ENCODE results near the gene QRICH1. TPM values are rescaled to one million over a fixed set of nuclear protein-coding genes. Genes with fewer than 3 reads are reported as not detected.

QRICH1 gene
- total RNA-seq, 1 experiment from 2014 or later, result 80.0 TPM

DNA sequence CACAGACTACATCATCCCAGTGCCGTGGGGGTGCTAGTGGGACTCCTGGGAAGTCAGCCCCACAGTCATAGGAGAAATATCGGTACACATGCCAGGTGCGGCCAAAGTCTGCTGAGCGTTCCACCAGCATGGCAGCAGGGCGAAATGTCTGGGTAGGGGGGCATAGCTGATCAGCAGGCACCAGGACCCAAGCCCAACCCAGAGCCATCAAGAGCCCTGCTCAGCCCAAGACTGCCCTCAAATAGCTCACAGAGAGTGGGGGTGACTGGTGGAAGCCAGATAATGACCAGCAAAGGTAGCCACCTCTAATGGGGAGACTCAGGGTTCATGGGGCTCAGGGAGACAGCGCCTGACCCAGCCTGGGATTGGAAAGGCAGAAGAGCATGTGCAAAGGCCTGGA, 37.7 kb upstream of the QRICH1 start:
- H3K4me2 ChIP-seq (ENCODE audit: low read depth, low read length, poor library complexity, severe bottlenecking), result no peak overlapping the region
- DNase-seq, result no peak

DNA sequence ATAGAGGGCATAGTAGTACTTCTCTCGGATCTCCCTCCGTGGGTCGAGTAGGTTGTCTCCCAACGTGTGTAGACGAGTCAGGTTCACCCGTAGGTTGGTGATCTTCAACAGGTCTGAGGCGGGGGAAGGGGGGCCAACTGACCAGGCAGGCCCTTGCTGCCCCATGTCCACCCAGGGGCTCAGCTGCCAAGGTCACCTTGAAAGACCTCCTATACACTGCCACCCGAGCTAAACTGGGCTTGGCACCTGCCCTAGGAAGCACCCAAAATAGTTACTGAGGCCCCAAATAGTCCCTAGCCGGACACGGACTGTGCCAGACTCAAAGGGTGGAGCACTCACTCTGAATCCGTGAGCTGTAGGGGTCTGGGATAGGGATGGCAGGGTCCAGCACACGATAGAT, 37.2 kb upstream of the QRICH1 start:
- H3K36me3 ChIP-seq (ENCODE audit: insufficient read depth, low read length), result no peaks in the 10 kb centered on the region
- H3K9me3 ChIP-seq (ENCODE audit: low read length), result no peaks in the 10 kb centered on the region
- H3K79me2 ChIP-seq (ENCODE audit: low read length), result no peaks in the 10 kb centered on the region
- H2AFZ ChIP-seq (ENCODE audit: low read length), result no peak overlapping the region
- no peak overlapping the region for H3K4me2 ChIP-seq (ENCODE audit: low read depth, low read length, poor library complexity, severe bottlenecking)
- H3K9ac ChIP-seq (ENCODE audit: low read length), result no peak overlapping the region
- no peaks in the 10 kb centered on the region for H3K27me3 ChIP-seq (ENCODE audit: low read length)
- H3K4me1 ChIP-seq (ENCODE audit: low read length), result no peaks in the 10 kb centered on the region
- H3K9me2 ChIP-seq (replicated peaks; ENCODE audit: insufficient read depth, low read length), result no peaks in the 10 kb centered on the region
- H4K20me1 ChIP-seq (ENCODE audit: insufficient read depth, low read depth, low read length), result no peaks in the 10 kb centered on the region
- DNase-seq, result no peak
- no peak overlapping the region for H3K4me3 ChIP-seq (ENCODE audit: low read length)
- no peak overlapping the region for H3K27ac ChIP-seq (ENCODE audit: low read length)

More for the DNA sequence above, 37.7 kb upstream of the QRICH1 start:
- Histone ChIP-seq H2AFZ (ENCODE audit: low read length) (no peak overlapping the region), H3K4me3 (ENCODE audit: low read length) (no peak overlapping the region), H3K79me2 (ENCODE audit: low read length) (no peaks in the 10 kb centered on the region), H3K9me2 (replicated peaks; ENCODE audit: insufficient read depth, low read length) (no peaks in the 10 kb centered on the region), H3K9me3 (ENCODE audit: low read length) (no peaks in the 10 kb centered on the region), H3K36me3 (ENCODE audit: insufficient read depth, low read length) (no peaks in the 10 kb centered on the region), H3K4me1 (ENCODE audit: low read length) (no peaks in the 10 kb centered on the region), H3K27ac (ENCODE audit: low read length) (no peak overlapping the region), H3K9ac (ENCODE audit: low read length) (no peak overlapping the region), H3K27me3 (ENCODE audit: low read length) (no peaks in the 10 kb centered on the region), H4K20me1 (ENCODE audit: insufficient read depth, low read depth, low read length) (no peaks in the 10 kb centered on the region)

DNA sequence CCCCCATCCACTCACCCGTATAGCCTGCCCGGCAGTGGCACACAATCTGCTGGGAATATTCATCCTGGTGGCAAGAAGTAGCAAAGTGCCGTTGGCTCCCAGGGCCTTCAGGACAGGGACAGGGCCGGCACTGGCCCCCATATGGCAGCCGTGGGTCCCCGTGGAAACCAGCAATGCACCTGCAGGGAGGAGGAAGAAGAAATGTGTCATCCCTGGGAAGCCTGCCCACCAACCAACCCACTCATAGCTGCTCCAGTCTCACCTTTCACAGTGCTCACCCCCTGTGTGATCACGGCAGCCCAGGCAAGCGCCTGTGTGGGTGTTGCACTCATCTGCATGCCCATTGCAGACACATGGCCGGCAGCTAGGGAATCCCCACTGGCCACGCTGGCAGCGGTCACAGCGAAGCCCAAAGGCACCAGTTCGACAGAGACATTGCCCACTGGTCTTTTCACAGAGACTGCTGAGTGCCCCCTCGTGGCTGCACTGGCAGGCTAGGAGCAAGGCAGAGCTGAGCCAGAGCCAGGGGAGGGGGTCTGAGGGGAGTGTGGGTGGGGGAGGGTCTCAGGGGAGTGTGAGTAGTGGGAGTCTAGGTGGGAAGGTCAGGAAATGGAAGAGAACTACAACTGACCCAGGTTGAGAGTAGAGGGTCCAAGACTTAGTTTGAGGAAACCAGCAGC, 31.3 kb upstream of the QRICH1 start:
- Histone ChIP-seq H3K9me3 (ENCODE audit: low read length) (no peaks in the 10 kb centered on the region), H3K36me3 (ENCODE audit: insufficient read depth, low read length) (no peaks in the 10 kb centered on the region), H3K79me2 (ENCODE audit: low read length) (peaks cover 2% of the 10 kb centered on the region), H3K4me3 (ENCODE audit: low read length) (no peak overlapping the region), H3K27ac (ENCODE audit: low read length) (no peak overlapping the region), H4K20me1 (ENCODE audit: insufficient read depth, low read depth, low read length) (no peaks in the 10 kb centered on the region), H3K4me2 (ENCODE audit: low read depth, low read length, poor library complexity, severe bottlenecking) (no peak overlapping the region), H3K9ac (ENCODE audit: low read length) (no peak overlapping the region), H3K27me3 (ENCODE audit: low read length) (no peaks in the 10 kb centered on the region), H2AFZ (ENCODE audit: low read length) (0 out of 2 replicates have a peak overlapping the region, but pooled peaks have one; percentile 42), H3K9me2 (replicated peaks; ENCODE audit: insufficient read depth, low read length) (no peaks in the 10 kb centered on the region), H3K4me1 (ENCODE audit: low read length) (peaks cover 9% of the 10 kb centered on the region)
- peak; percentile 67 for DNase-seq

DNA sequence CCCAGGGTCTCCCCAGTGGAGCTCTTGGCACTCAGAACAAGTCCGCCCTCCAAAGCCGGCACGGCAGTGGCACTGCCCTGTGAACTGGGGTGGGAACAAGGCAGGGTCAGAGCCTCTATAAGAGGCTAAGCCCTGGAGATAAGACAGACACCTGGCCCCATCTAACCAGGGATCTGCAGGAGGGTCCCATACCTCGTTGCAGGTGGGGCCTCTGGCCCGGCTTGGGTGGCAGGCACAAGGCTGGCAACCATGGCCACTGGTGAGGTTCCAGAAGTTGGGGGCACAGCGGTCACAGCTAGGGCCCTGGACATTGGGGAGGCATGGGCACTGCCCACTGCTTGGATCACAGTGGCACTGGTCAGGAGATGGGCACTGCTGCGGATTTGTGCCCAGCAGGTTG, 30.3 kb upstream of the QRICH1 start:
- H4K20me1 ChIP-seq (ENCODE audit: insufficient read depth, low read depth, low read length), result peaks cover 5% of the 10 kb centered on the region; the same call in 1 of the 2 replicates
- H3K9me3 ChIP-seq (ENCODE audit: low read length), result no peaks in the 10 kb centered on the region
- no peak overlapping the region for H3K9ac ChIP-seq (ENCODE audit: low read length)
- no peak overlapping the region for H3K4me3 ChIP-seq (ENCODE audit: low read length)
- H3K36me3 ChIP-seq (ENCODE audit: insufficient read depth, low read length), result no peaks in the 10 kb centered on the region
- H3K9me2 ChIP-seq (replicated peaks; ENCODE audit: insufficient read depth, low read length), result no peaks in the 10 kb centered on the region
- peaks cover 16% of the 10 kb centered on the region for H3K4me1 ChIP-seq (ENCODE audit: low read length)
- H3K27ac ChIP-seq (ENCODE audit: low read length), result no peak overlapping the region
- H3K4me2 ChIP-seq (ENCODE audit: low read depth, low read length, poor library complexity, severe bottlenecking), result no peak overlapping the region
- no peak overlapping the region for H2AFZ ChIP-seq (ENCODE audit: low read length)
- peaks cover 11% of the 10 kb centered on the region for H3K79me2 ChIP-seq (ENCODE audit: low read length)
- no peaks in the 10 kb centered on the region for H3K27me3 ChIP-seq (ENCODE audit: low read length)
- DNase-seq, result no peak

DNA sequence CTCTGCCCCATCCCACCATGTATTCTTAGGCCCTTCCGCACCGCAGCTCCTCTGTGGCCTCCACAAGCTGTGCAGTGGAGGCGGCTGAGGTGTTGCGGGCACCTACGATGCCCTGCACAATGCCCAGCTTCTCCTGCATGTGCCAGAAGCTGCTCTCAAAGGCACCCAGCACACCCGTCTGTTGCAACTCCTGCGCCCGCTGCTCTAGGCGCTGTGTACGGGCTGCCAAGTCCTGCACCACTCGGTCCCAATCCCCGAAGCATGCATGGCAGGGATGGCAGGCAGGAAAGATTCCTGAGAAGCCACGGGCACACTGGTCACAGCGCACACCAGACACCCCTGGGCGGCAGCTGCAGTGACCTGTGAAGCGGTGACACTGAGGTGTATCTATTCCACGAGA, 29.8 kb upstream of the QRICH1 start:
- H3K4me3 ChIP-seq (ENCODE audit: low read length), result no peak overlapping the region
- H4K20me1 ChIP-seq (ENCODE audit: insufficient read depth, low read depth, low read length), result peaks cover 5% of the 10 kb centered on the region; the same call in 1 of the 2 replicates
- no peak overlapping the region for H3K4me2 ChIP-seq (ENCODE audit: low read depth, low read length, poor library complexity, severe bottlenecking)
- peaks cover 16% of the 10 kb centered on the region for H3K79me2 ChIP-seq (ENCODE audit: low read length)
- H3K27ac ChIP-seq (ENCODE audit: low read length), result no peak overlapping the region
- DNase-seq, result no peak
- peaks cover 3% of the 10 kb centered on the region; the same call in 1 of the 2 replicates for H3K36me3 ChIP-seq (ENCODE audit: insufficient read depth, low read length)
- peaks cover 21% of the 10 kb centered on the region for H3K4me1 ChIP-seq (ENCODE audit: low read length)
- no peaks in the 10 kb centered on the region for H3K9me2 ChIP-seq (replicated peaks; ENCODE audit: insufficient read depth, low read length)
- no peaks in the 10 kb centered on the region for H3K9me3 ChIP-seq (ENCODE audit: low read length)
- no peak overlapping the region for H3K9ac ChIP-seq (ENCODE audit: low read length)
- no peaks in the 10 kb centered on the region for H3K27me3 ChIP-seq (ENCODE audit: low read length)
- no peak overlapping the region for H2AFZ ChIP-seq (ENCODE audit: low read length)

DNA sequence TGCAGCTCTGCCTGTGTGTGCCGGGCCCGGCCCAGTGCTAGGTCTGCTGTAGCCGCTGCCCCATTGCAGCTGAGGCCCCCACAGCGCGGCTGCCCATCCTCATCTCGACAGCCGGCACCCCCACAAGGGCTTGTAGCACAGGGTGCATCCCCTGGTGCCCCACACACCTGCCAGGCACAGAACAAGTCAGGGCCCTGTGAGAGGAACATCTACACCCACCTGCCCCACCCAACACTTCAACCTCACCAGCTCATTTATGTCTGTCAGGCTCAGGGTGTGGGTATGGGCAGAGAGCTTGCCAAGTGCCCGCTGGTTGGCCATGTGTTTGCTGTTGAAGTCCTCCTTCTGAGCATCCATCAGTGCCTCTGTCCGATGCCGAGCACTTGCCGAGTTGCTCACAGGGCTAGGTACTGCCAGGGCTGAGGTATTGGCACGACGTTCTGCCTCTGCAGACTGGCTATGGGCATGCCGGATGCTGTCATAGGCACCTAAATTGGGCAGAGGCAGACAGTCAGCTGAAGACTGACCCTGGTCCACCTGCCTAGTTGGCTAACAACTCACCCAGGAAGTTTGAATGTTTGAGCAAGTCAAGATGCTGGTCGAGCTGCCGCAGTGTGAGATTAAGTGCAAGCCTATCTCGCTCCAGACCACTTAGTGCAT, 29.1 kb upstream of the QRICH1 start:
- Histone ChIP-seq H3K9me3 (ENCODE audit: low read length) (no peaks in the 10 kb centered on the region), H3K4me3 (ENCODE audit: low read length) (no peak overlapping the region), H3K27me3 (ENCODE audit: low read length) (no peaks in the 10 kb centered on the region), H3K4me2 (ENCODE audit: low read depth, low read length, poor library complexity, severe bottlenecking) (no peak overlapping the region), H3K9ac (ENCODE audit: low read length) (no peak overlapping the region), H3K36me3 (ENCODE audit: insufficient read depth, low read length) (peaks cover 6% of the 10 kb centered on the region; the same call in 1 of the 2 replicates), H3K4me1 (ENCODE audit: low read length) (peaks cover 22% of the 10 kb centered on the region), H3K79me2 (ENCODE audit: low read length) (peaks cover 19% of the 10 kb centered on the region), H3K9me2 (replicated peaks; ENCODE audit: insufficient read depth, low read length) (no peaks in the 10 kb centered on the region), H3K27ac (ENCODE audit: low read length) (no peak overlapping the region), H2AFZ (ENCODE audit: low read length) (no peak overlapping the region), H4K20me1 (ENCODE audit: insufficient read depth, low read depth, low read length) (peaks cover 5% of the 10 kb centered on the region; the same call in 1 of the 2 replicates)
- no peak for DNase-seq

DNA sequence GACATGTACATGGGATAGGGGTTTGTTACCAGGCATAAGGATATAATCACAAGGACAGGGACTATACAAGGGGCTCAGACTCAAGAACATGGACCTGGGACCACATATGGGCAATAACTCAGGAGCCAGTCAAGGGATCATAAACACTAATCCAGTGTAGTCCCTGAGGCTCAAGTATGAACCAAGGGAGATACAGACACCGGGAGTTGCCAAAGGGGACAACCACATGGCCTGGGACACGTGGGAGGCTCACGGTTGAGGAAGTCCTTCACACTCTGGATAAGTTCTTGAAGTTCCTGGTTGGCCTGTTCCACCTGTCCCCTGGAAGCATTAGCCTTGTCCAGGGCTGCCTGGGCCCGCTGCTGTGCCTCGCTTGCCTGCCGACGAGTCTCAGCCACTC, 28.6 kb upstream of the QRICH1 start:
- H2AFZ ChIP-seq (ENCODE audit: low read length), result no peak overlapping the region
- peaks cover 24% of the 10 kb centered on the region for H3K79me2 ChIP-seq (ENCODE audit: low read length)
- peaks cover 5% of the 10 kb centered on the region; the same call in 1 of the 2 replicates for H4K20me1 ChIP-seq (ENCODE audit: insufficient read depth, low read depth, low read length)
- peaks cover 12% of the 10 kb centered on the region; the same call in 1 of the 2 replicates for H3K36me3 ChIP-seq (ENCODE audit: insufficient read depth, low read length)
- no peak overlapping the region for H3K4me2 ChIP-seq (ENCODE audit: low read depth, low read length, poor library complexity, severe bottlenecking)
- H3K27ac ChIP-seq (ENCODE audit: low read length), result no peak overlapping the region
- H3K9me2 ChIP-seq (replicated peaks; ENCODE audit: insufficient read depth, low read length), result no peaks in the 10 kb centered on the region
- no peaks in the 10 kb centered on the region for H3K9me3 ChIP-seq (ENCODE audit: low read length)
- no peak overlapping the region for H3K4me3 ChIP-seq (ENCODE audit: low read length)
- no peak overlapping the region for H3K9ac ChIP-seq (ENCODE audit: low read length)
- no peak for DNase-seq
- peaks cover 22% of the 10 kb centered on the region for H3K4me1 ChIP-seq (ENCODE audit: low read length)
- H3K27me3 ChIP-seq (ENCODE audit: low read length), result no peaks in the 10 kb centered on the region

DNA sequence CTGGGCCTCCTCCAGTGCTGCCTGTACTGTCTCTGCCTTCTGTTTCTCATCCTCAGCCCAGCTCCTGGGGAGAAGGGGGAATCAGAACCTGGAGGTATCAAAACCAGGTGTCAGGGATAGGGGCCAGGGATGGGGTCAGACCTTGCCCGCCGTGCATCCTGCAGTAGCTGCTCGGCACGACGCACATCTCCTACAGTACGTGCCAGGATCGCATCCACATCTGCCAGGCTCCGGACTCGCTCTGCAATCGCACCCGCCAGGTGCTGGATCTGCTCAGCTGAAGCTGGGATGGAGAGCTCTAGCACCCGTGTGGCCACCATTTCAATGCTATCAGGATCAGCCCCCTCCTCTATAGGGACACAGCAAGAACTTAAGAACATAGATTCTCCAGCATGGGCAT, 28.2 kb upstream of the QRICH1 start:
- Histone ChIP-seq H3K9ac (ENCODE audit: low read length) (no peak overlapping the region), H2AFZ (ENCODE audit: low read length) (no peak overlapping the region), H4K20me1 (ENCODE audit: insufficient read depth, low read depth, low read length) (peaks cover 5% of the 10 kb centered on the region; the same call in 1 of the 2 replicates), H3K9me3 (ENCODE audit: low read length) (no peaks in the 10 kb centered on the region), H3K4me2 (ENCODE audit: low read depth, low read length, poor library complexity, severe bottlenecking) (no peak overlapping the region), H3K27me3 (ENCODE audit: low read length) (no peaks in the 10 kb centered on the region), H3K9me2 (replicated peaks; ENCODE audit: insufficient read depth, low read length) (no peaks in the 10 kb centered on the region), H3K79me2 (ENCODE audit: low read length) (peaks cover 24% of the 10 kb centered on the region), H3K27ac (ENCODE audit: low read length) (no peak overlapping the region), H3K4me3 (ENCODE audit: low read length) (no peak overlapping the region), H3K36me3 (ENCODE audit: insufficient read depth, low read length) (peaks cover 16% of the 10 kb centered on the region), H3K4me1 (ENCODE audit: low read length) (peaks cover 22% of the 10 kb centered on the region)
- no peak for DNase-seq

Measured in Karpas-422 (cell line).